ENCODE measurements around the gene OOEP.
"Not testable (repeated sequence)": the region's sequence is repeated elsewhere in the genome, so short reads cannot be mapped to it uniquely, and the experiment has no call there.

The OOEP gene

DNA sequence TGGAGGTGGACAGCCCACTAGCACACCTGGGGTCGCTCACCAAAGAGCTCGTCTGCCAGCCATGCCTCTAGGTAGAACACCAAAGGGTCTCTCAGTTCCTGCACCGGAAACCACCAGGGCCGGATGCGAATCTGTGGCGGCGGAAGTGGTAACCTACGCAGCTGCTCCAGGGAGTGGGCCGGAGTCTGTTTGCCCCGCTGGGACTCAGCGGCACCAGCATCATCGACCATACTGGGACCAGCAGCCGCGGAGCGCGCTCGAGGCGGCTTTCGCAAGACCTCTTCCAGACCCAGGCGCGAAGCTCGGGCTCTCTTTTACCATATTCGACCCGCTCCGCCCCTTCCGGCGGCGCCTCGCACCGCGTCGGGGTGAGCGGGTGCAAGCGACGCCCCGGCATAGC, at the start of gene OOEP:
OOEP (minus strand) TSS at position 335 of the 400 bp plus-strand sequence; CDS start at position 230, 105 bp downstream.
- DNase-seq: no peak

DNA sequence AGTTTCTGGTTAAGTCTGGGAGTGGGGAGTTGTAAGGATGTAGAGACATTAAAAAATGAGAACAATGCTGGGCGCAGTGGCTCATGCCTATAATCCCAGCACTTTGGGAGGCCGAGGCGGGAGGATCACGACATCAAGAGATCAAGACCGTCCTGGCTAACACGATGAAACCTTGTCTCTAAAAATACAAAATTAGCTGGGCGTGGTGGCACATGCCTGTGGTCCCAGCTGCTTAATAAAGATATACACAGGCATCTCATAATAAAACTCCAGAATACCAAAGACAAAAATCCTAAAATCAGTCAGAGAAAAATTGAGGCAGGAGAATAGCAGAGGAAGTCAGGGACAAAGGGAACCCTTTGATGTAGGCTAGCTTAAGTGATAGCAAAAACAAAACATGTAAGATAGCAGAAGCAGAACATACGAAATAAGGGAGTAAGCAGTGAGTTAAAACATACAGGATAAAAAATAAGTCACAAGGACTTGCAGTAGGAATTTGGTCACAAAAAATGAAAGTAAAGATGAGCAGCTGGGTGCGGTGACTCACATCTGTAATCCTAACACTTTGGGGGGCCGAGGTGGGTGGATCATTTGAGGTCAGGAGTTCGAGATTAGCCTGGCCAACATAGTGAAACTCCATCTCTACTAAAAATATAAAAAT, 48.5 kb upstream of the OOEP start:
- DNase-seq: no peak

DNA sequence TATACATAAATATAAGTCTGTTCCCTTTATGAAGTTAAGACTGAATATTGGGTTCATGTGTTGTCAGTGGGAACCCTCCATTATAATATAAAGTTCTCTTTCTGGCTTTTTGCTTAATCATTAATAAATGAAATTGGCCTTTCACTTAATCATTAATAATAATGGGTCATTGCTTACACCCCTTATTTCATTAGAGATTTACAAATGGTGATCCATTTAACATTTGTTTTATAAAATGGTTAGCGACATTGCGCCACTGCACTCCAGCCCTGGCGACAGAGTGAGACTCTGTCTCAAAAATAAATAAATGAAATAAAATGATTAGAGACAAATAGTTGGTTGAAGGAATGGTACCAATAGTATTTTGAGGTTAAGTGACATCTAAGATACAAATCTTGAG, 43.4 kb upstream of the OOEP start:
- DNase-seq: no peak

DNA sequence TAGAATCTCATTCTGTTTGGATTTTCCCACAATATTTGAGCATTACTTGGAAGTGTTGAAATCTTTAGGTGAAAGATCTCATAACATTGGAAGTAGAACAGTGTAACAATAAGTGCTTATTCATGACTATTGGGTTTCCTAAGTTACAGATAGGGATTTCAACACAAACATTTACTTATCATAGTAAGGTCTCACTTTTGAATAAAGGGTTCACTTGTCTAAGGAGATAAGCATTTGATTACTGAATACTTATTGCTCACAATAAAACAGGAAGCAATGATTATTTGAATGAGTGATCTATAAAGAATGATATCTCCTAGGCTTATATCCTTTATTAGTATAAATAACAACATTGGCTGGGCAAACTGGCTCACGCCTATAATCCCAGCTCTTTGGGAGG, 39.7 kb upstream of the OOEP start:
- DNase-seq: no peak

DNA sequence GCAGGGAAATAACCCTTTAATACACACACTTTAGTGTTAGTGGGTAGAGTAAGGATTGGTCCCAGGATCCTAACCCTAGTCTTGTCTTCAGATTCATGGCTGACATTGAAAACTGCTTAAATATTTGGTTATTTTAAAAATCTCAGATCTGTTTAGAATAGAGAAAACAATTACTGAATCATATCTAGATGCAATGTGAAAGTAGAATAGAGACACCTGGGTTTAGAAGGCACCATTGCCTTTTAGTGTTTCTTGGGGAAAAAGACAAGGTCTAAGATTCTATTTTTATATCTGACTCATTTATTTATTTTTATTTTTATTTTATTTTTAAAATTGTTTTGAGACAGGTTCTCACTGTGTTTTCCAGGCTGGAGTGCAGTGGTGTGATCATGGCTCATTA, 31.0 kb upstream of the OOEP start:
- no peak for DNase-seq

DNA sequence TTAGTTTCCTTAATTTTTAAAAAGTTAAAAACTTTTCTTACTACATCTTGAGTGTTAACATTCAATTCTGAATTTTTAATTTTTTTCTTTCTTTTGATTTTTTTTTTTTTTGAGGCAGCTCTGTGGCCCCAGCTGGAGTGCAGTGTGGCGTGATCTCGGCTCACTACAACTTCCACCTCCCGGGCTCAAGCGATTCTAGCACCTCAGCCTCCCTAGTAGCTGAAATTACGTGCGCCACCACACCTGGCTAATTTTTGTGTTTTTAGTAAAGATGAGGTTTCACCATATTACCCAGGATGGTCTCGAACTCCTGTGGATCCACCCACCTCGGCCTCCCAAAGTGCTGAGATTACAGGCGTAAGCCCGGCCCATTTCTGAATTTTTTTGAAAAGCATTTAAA, 26.2 kb upstream of the OOEP start:
- no peak for DNase-seq

DNA sequence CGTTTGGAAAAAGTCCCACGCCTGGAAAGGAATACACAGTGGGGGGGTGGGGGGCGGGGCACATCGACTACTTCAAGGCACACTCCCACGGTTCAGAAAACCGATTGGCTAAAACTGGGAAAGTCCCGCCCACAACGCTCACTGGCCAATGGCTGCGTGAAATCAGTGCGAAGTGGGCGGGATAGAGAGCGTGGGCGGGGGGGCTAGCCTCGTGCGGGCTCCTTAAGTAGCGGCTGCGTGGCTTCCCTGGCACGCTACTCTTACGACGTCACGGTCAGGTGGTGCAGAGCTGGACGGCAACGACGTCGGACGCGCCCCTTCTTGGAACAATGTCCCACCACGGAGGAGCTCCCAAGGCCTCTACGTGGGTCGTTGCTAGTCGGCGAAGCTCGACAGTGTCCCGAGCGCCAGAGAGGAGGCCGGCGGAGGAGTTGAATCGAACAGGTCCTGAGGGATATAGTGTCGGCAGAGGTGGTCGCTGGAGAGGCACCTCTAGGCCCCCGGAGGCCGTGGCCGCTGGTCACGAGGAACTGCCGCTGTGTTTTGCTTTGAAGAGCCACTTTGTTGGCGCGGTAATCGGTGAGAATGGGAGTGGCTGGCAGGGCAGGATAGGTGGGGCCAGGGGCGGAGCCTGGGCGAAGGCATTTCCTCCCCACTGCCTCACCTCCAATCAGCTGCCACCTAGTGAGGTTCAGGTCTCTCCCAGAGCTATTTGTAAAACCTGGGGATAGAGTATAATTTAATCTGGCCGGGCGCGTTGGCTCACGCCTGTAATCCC, 25.1 kb upstream of the OOEP start, which contains the start of gene DDX43:
DDX43 (plus strand) TSS at position 252 of the 778 bp plus-strand sequence; CDS start at position 330, 78 bp downstream.
- peak; percentile 78 to 82 for DNase-seq

DNA sequence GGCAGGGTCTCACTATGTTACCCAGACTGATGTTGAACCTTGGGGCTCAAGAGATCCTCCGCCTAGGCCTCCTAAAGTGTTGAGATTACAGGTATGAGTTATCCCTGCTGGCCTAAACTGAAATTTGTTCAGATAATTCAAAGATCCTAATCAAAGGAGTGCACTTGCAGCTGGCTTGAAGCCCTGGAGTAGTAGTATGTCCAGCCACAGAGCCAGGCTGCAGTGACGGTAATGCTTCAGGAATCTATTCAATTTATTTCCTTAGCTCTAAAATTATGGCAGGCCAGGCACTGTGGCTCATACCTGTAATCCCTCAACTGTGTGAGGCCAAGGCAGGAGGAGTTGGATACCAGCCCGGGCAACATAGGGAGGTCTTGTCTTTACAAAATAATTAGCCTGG, 23.6 kb upstream of the OOEP start:
- no peak for DNase-seq

DNA sequence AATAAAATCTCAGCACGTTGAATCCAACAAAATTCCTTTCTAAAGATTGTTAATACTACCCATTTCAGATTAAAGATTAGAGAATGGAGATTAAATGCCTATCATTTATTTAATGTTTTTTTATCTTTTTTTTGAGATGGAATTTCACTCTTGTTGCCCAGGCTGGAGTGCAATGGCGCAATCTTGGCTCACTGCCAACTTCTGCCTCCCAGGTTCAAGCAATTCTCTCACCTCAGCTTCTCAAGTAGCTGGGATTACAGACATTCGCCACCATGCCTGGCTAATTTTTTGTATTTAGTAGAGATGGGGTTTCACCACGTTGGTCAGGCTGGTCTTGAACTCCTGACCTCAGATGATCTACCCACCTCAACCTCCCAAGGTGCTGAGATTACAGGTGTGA, 22.5 kb upstream of the OOEP start:
- not testable (repeated sequence) for DNase-seq

DNA sequence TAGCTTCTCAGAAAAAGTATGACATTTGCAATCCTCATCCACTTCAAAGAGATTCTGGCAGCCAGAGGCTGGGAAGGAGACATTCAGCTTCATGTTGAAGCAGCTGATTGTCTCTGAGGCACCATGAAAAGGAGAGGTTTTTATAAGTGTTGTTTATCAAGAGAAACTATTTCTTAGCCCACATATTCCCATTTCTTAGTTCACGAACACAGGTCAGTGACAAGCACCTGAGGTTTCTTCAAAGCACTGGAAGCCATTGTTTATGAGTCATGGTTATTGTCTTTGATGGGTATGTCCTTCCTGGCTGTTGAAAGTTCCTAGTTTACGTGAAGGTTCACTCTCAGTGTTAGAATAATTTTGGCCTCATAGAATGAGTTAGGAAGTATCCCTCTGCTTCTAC, 22.0 kb upstream of the OOEP start:
- DNase-seq: peak in 1 of 2 donors; percentile 36

DNA sequence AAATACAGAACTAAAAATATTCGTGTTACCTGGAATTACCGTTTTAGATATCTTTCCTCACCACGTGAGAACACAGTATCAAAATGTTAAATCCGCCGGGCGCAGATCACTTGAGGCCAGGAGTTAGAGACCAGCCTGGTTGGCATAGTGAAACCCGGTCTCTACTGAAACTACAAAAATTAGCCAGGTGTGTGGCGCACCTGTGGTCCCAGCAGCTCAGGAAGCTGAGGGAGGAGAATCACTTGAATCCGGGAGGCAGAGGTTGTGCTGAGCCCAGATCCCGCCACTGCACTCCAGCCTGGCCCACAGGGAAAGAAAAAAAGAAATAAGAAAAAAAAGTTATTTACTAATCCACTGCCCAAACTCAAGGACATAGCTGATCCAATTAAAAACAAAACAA, 20.2 kb upstream of the OOEP start:
- DNase-seq: no peak

DNA sequence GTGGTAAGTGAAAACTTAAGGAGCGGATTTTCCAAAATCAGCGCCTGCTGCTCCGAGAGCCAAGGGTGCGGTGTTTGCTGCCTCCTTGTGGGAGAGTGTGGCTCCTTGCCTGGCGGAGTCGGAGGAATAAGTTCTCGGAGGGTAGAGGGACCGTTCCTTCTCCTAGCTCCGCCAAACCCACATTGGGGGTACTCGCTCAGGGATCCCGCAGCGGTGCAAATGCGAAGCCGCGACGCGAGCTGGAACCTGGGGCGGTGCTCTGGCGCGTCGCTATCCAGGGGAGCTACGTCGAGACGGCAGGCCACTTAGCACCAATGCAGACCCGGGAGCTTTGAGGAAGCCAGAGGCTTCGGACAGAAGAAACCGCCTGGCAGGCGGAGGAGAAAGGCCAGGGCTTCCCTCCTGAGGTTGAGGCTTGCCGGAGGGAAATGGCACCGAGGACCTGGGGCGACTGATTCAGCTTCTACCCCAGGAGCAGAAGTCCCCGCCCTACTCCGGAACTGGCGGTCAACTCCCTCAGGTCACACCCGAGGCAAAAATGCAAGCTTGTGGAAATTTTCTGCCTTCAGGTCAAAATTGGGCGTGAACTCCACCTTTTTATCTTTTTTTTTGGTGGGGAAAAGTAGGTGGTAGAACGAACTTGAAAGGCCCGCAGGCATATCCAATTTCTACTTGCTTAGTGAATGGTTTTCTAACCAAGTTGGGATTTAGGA, 19.3 kb upstream of the OOEP start:
- peak; percentile 63 to 72 for DNase-seq

DNA sequence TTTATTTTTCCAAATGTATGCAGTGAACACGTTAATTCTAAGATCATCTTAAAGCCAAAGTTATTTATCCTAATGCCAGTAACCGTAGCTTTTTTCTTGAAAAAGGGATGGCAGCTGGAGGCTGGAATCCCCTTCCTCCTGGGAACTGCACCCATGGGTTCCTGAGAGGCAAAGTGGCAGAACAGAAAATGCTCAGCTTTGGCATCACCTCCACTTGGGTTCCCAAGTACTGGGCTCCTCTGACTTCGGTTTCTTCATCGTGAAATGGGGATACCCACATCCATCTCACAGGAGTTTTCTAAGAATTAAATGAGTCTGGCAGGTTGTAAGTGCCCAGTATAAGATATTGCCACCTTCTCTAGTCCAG, 18.7 kb upstream of the OOEP start:
- DNase-seq: no peak

DNA sequence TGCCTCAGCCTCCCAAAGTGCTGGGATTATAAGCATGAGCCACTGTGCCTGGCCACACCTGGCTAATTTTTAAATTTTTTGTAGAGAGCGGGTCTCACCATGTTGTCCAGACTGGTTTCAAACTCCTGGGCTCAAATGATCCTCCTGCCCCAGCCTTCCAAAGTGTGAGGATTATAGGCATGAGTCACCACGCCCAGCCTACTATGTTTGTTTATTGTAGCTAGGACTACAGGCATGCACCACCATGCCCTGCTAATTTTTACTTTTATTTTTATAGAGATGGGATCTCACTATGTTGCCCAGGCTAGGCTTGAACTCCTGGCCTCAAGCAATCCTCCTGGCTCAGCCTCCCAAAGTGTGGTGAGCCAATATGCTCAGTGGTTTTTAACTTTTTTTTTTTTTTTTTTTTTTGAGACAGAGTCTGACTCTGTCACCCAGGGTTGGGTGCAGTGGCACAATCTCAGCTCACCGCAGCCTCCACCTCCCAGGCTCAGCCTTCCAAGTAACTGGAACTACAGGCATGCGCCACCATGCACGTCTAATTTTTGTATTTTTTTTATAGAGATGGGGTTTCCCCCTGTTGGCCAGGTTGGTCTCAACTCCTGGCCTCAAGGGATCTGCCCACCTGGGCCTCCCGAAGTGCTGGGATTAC, 12.9 kb upstream of the OOEP start:
- DNase-seq: no peak

DNA sequence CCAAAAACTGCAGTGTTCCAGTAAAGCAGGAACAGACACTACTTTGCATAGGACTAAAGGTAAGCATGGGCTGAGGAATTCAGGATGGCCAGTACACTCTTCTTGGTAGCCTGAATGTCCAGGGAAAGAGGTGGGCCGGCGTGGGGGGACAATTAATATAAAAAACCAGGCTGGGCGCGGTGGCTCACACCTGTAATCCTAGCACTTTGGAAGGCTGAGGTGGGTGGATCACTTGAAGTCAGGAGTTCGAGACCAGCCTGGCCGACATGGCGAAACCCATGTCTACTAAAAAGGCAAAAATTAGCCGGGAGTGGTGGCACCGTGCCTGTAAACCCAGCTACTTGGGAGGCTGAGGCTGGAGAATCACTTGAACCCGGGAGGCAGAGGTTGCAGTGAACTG, 11.8 kb upstream of the OOEP start:
- DNase-seq: not testable (repeated sequence)

DNA sequence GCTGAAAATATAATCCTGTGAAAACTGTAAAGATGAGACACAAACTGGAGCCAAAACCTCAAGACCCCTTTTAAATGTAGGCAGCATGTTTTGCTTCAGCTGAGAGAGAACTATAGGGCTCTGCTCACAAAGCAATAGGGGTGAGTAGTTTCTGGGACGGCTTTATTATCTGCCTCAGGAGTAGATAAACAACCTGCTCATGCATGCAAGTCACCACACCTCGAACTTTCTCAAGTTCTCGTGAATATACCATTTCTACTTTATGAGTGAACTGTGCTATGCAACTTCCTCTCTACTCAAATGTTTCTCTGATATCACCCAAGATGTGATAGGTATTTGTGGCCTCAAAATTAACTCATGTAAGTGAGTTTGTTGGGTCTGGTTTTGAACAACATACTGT, 7.5 kb upstream of the OOEP start:
- no peak for DNase-seq

DNA sequence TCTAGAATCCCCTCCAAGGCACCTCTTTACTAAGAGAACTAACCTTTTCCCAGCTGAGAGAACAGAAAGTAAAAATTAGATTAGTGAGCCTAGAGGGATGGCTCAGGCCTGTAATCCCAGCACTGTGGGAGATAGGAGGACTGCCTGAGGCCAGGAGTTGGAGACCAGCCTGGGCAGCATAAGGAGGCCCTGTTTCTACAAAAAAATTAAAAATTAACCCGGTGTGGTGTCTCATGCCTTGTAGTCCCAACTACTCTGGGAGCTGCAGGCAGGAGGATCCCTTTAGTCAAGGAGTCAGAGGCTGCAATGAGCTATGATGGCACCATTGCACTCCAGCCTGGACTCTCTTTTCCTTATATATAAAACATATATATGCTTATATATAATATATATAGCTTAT, 5.5 kb upstream of the OOEP start:
- no peak for DNase-seq

DNA sequence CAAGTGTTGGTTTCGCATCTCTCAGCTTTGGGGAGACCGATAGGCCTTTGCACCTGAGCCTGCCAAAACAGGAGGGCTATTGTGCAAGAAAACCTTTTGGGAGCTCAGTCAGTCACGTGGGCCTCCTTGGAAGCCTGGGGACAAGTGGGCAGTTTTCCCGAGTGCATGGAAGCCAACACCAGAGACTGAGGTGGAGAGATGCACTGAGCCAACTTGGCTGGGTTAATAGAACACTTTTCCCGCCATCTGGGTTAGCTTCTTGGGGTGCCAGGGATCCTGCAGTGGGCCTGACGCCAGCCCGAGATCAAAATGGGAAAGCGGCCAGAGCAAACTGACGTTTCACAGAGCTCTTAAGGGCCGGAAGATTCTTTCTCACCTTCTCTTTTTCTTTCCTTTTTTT, 2.8 kb upstream of the OOEP start:
- DNase-seq: no peak

DNA sequence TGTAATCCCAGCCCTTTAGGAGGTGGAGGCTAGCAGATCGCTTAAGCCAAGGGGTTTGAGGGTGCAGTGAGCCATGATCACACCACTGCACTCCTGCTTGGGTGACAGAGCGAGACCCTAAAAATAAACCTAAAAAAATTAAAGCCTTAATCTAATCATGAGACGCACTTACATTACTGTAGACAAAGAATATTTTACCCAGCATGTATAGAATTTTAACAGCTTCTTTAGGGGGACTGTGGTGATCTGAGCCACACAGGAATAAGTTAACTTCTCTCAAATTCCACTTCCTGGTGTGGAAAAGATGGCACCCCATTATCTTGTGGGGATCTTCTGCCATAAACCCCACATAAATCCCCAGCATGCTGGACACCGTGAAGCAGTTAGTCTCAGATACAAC, 2.3 kb upstream of the OOEP start:
- DNase-seq: no peak

DNA sequence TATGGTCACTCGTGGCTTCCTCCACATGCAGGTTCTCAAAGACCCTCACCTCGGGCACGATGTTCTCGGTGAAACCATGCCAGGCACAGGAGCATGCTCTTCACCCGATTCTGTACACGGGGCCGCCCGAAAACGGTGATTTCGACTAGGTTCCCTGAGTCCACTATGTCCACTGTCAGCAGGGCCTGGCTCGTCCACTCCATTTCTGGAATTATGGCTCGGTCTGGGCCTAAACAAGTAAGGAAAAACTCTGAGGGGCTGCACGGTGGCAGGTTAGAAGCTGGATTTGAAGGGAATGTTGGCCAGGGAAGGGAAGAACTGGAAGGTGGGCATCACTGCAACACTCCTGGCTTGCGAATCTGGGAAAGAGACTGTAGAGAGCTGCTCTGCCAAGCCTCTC, 540 bp downstream of the OOEP start:
- no peak for DNase-seq

DNA sequence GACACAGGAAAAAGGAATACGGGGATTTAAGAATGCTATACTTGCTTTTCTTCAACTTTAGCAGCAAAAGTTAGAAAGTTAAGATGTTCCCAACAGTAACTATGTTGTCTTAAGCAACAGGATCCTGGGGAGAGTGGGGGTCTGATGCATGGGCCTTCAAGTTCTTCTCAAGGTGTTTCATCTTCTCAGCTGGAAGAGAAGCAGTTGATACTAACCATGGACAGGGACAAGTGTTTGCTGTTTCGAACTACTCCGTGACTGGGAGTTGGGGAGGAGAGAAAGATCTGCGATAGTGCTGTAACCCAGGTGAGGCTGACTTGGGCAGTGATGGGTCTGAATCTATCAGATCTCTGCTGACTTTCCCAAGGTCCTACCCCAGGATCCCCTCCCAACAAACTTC, 1.0 kb downstream of the OOEP start:
- no peak for DNase-seq

DNA sequence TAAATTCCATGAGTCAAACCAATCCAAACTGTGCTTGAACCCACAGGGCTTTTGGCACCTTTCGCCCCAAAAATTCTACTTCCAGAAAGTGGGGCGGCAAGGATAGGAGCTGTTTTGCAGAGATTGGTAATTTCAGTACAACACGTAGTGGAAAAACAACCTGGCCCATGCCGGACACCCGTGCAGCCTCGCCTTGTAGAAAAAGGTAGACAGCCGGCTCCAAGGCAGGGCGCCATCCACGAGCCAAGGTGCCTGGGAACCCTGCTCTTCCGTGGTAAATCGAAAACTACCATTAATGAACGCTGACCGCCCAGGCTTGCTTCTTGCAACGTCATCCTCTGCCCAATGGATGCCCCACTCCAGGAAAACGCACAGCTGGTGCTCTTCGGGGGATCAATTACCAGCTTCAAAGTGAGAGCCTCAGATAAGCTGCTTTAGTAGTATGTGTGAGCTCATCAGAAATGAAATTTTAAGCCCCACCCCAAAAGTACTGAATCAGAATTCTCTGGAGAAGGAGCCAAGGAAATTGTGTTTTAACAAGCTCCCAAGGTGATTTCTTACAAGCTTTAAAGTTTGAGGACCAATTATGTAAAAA, 1.8 kb downstream of the OOEP start:
- no peak for DNase-seq

DNA sequence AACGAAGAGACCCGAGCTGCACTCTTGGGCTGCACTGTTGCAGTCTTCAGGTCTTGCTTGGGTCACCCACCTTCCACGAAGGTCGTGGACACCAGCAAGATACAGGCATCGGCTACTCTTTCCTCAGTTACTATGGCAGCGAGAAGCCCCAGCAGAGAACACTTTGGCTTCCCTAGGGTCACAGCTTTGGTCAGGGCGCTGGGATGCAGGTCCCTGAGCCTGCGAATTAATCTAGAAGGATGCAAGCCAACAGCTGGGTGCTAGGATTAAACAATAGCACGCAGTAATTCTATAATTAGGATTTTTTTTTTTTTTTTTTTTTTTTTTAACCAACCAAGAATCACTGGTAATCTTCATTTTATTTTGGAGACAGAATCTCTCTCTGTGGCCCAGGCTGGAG, 5.1 kb downstream of the OOEP start:
- DNase-seq: no peak
